ENCODE results near the gene TBKBP1. TPM values are rescaled to one million over a fixed set of nuclear protein-coding genes. Genes with fewer than 3 reads are reported as not detected.
A peak's percentile ranks its signal among the peaks of the same experiment; 100 is the strongest.

The TBKBP1 gene
- polyA plus RNA-seq, 2 of the 4 experiments (the other 2 are of a cell fraction), result 3.4 to 9.3 TPM

DNA sequence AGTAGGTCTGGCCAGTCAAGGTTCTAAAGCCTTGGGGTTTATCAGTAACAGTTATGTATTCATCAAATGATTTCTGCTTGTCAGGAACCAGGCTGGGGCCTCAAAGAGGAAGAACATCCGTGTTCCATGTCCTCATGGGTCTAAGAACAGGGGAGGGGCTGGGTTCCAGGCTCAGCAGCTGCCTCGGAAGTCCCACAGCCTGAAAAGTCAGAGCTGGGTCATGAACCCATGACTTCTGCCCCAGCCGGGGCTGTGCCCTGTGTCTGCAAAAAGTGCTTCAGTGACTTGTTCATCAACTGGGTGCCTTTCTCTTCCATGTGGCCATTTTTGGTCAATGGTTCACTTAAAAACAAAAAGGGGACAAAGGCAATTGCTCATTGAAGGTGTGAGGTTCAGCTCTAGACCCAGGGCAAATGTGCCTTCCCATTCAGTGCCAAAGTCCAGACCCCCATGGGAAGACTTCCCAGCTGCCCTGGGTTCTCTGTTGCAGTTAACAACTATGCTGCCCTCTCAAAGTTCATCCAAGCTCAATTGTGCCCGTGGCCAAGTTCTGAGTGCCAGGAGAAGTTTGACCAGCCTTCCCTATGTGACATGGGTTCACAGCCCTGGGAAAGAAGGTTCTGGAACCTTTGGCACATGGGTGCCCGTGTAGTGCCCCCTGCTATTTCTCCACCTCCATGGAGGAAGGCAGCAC is 18.5 kb downstream of the TBKBP1 start:
- no peak for FAIRE-seq

DNA sequence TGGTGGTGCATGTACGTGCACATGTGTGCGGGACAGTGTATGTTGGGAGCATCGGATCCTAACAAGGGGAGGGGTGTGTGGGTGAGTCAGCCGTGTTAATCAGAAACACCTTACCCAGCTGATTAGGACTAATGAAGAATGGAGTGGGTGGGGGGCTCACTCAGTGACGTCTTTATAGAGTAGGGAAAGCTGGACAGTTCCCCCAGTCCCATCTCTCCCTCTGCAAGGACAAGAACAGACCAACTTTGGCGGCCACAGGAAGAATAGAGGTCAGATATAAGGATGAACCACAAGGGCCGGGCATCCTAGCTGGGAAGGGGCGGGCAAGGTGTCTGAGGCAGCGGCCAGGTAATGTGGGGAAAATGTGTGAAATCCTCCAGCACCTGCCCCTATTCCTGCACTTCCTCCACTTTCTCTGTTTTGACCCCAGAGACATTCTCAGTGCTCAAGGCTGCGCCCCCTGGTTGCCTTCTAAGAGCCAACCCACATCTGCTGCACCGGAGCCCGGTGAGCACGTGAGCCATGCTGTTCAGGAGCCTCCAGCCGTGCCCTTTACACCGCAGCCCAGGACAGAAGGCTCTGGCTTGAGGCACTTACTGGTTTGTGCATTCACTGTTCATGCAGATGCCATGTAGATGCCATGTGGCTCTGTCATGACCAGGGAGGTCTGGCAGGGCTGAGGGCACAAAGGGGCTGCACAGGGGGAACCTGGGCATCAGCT is 20.2 kb downstream of the TBKBP1 start:
- H3K9me3 ChIP-seq, result no peaks in the 10 kb centered on the region
- H3K27ac ChIP-seq, result no peak overlapping the region
- ChIA-PET POLR2A (no interaction called here), CTCF (interaction anchor here (1.3 to 11.0 kb wide), 5 partner anchors 10 to 51 kb away, joined by 3 to 130 read pairs (median 5); partner anchors contain the start of gene TBX21)
- WGBS (ENCODE audit: missing lambda C conversion rate), result 27% methylated on average over 15 of the region's 15 CpGs
- no peak for TF ChIP-seq RARB (CRISPR knock-in tag; IDR thresholded peaks at IDR 0.05)
- no peak for TF ChIP-seq SMC3 (IDR thresholded peaks at IDR 0.05)
- TF ChIP-seq, protein P1, sequence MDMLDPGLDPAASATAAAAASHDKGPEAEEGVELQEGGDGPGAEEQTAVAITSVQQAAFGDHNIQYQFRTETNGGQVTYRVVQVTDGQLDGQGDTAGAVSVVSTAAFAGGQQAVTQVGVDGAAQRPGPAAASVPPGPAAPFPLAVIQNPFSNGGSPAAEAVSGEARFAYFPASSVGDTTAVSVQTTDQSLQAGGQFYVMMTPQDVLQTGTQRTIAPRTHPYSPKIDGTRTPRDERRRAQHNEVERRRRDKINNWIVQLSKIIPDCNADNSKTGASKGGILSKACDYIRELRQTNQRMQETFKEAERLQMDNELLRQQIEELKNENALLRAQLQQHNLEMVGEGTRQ (IDR thresholded peaks at IDR 0.05), result no peak
- TF ChIP-seq NR3C1 (IDR thresholded peaks at IDR 0.05), result no peak
- no peak for TF ChIP-seq CBX8 (IDR thresholded peaks at IDR 0.05)
- TF ChIP-seq, protein P2, sequence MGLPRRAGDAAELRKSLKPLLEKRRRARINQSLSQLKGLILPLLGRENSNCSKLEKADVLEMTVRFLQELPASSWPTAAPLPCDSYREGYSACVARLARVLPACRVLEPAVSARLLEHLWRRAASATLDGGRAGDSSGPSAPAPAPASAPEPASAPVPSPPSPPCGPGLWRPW (IDR thresholded peaks at IDR 0.05), result no peak
- ATAC-seq (peak in 1 of 2 experiments; percentile 42; a peak in 3 of 6 replicates), FAIRE-seq (no peak), DNase-seq (ENCODE audit: low read depth in 1 of 2, low spot score in 1 of 2) (no peak)
- H3K4me1 ChIP-seq, result peaks cover 7% of the 10 kb centered on the region; the same call in 1 of the 3 replicates
- H3K4me3 ChIP-seq, result no peak overlapping the region
- H3K4me2 ChIP-seq, result no peak overlapping the region

More for the DNA sequence above, 18.5 kb downstream of the TBKBP1 start:
- TF ChIP-seq, protein P3, sequence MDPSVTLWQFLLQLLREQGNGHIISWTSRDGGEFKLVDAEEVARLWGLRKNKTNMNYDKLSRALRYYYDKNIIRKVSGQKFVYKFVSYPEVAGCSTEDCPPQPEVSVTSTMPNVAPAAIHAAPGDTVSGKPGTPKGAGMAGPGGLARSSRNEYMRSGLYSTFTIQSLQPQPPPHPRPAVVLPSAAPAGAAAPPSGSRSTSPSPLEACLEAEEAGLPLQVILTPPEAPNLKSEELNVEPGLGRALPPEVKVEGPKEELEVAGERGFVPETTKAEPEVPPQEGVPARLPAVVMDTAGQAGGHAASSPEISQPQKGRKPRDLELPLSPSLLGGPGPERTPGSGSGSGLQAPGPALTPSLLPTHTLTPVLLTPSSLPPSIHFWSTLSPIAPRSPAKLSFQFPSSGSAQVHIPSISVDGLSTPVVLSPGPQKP (IDR thresholded peaks at IDR 0.05; ENCODE audit: low read depth, low read length), result no peak
- TF ChIP-seq HEYL (CRISPR knock-in tag; IDR thresholded peaks at IDR 0.05) (no peak), MAZ (IDR thresholded peaks at IDR 0.05; ENCODE audit: borderline replicate concordance, low read depth, low read length) (no peak), JUNB (IDR thresholded peaks at IDR 0.05) (no peak), POLR2AphosphoS2 (conservative IDR thresholded peaks at IDR 0.05; ENCODE audit: low read length) (no peak), MYC (IDR thresholded peaks at IDR 0.05; ENCODE audit: borderline replicate concordance, low read length) (no peak), FOXS1 (CRISPR knock-in tag; IDR thresholded peaks at IDR 0.05) (no peak), ZNF302 (CRISPR knock-in tag; IDR thresholded peaks at IDR 0.05) (no peak), SREBF2 (IDR thresholded peaks at IDR 0.05) (no peak), TFCP2L1 (CRISPR knock-in tag; IDR thresholded peaks at IDR 0.05) (no peak)
- TF ChIP-seq, protein P4, sequence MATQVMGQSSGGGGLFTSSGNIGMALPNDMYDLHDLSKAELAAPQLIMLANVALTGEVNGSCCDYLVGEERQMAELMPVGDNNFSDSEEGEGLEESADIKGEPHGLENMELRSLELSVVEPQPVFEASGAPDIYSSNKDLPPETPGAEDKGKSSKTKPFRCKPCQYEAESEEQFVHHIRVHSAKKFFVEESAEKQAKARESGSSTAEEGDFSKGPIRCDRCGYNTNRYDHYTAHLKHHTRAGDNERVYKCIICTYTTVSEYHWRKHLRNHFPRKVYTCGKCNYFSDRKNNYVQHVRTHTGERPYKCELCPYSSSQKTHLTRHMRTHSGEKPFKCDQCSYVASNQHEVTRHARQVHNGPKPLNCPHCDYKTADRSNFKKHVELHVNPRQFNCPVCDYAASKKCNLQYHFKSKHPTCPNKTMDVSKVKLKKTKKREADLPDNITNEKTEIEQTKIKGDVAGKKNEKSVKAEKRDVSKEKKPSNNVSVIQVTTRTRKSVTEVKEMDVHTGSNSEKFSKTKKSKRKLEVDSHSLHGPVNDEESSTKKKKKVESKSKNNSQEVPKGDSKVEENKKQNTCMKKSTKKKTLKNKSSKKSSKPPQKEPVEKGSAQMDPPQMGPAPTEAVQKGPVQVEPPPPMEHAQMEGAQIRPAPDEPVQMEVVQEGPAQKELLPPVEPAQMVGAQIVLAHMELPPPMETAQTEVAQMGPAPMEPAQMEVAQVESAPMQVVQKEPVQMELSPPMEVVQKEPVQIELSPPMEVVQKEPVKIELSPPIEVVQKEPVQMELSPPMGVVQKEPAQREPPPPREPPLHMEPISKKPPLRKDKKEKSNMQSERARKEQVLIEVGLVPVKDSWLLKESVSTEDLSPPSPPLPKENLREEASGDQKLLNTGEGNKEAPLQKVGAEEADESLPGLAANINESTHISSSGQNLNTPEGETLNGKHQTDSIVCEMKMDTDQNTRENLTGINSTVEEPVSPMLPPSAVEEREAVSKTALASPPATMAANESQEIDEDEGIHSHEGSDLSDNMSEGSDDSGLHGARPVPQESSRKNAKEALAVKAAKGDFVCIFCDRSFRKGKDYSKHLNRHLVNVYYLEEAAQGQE (IDR thresholded peaks at IDR 0.05), result no peak
- ChIA-PET CTCF (interaction anchor here (0.9 to 11.0 kb wide), 2 partner anchors 13 to 14 kb away, joined by 3 to 130 read pairs; no protein-coding TSS in a partner anchor), POLR2A (no interaction called here)
- Histone ChIP-seq H3K4me1 (no peaks in the 10 kb centered on the region; the same call in 2 of the 3 replicates), H3K9me3 (no peaks in the 10 kb centered on the region), H3K4me3 (no peak overlapping the region), H3K4me2 (no peak overlapping the region), H3K27ac (no peak overlapping the region)
- WGBS (ENCODE audit: missing lambda C conversion rate), result 23% methylated on average over 5 of the region's 5 CpGs
- DNase-seq (ENCODE audit: low read depth in 1 of 2, low spot score in 1 of 2), result no peak
- no peak for ATAC-seq

All from A549 (cell line).